CD14-positive monocyte (primary cell): ENCODE data around the gene BTAF1. TPM values are rescaled to one million over a fixed set of nuclear protein-coding genes. Genes with fewer than 3 reads are reported as not detected.

Source experiments
- DNase-seq, 3 donors: peaks; one replicate each; pipeline ENCODE4 v3.0.0-alpha.2; 2011 to 2022
- H2AFZ ChIP-seq: 2 replicates; pipeline ENCODE4 v1.6.0; 2012; ENCODE audit warnings: mild to moderate bottlenecking, low read depth, low read length, inconsistent platforms; ENCODE audit not compliant: insufficient read depth, poor library complexity, severe bottlenecking
- H3K27ac ChIP-seq, 2 donors: 1 replicate in 1 of 2; 2 replicates in 1 of 2; pipeline ENCODE4 v1.5.1; 2012 to 2013; ENCODE audit warnings: low read length in 2 of 2, control low read depth in 1 of 2, inconsistent platforms in 1 of 2, low read depth in 1 of 2, mild to moderate bottlenecking in 1 of 2
- H3K27me3 ChIP-seq, 2 donors: one replicate each; pipeline versions ENCODE4 v1.6.0 to v1.6.1; 2011 to 2013; ENCODE audit warnings: low read length in 2 of 2; ENCODE audit not compliant: control insufficient read depth in 2 of 2, insufficient read depth in 2 of 2
- H3K36me3 ChIP-seq, 2 donors: replicated peaks in 1 of 2; 1 replicate in 1 of 2; 2 replicates in 1 of 2; pipeline versions ENCODE4 v1.5.1 to v1.6.1; 2012 to 2013; ENCODE audit warnings: low read length in 2 of 2, control low read depth in 1 of 2, inconsistent platforms in 1 of 2, mild to moderate bottlenecking in 1 of 2; ENCODE audit not compliant: insufficient read depth in 2 of 2, control insufficient read depth in 1 of 2
- H3K4me1 ChIP-seq, 2 donors: 1 replicate in 1 of 2; 2 replicates in 1 of 2; pipeline versions ENCODE4 v1.5.1 to v1.6.1; 2012 to 2013; ENCODE audit warnings: low read length in 2 of 2, control low read depth in 1 of 2, inconsistent platforms in 1 of 2, mild to moderate bottlenecking in 1 of 2, moderate library complexity in 1 of 2; ENCODE audit not compliant: insufficient read depth in 2 of 2, control insufficient read depth in 1 of 2
- H3K4me2 ChIP-seq: replicated peaks from 2 replicates; pipeline ENCODE3; 2012; ENCODE audit warnings: low read length, moderate library complexity, mild to moderate bottlenecking; ENCODE audit not compliant: poor library complexity, severe bottlenecking; ENCODE audit errors: extremely low read depth
- H3K4me3 ChIP-seq, 3 experiments: fragments of 200-600 bp in 1 of 3; sonication (generic) in 1 of 3; replicated peaks in 1 of 3; 1 replicate in 2 of 3; 2 replicates in 1 of 3; pipeline ENCODE4 v1.5.1; 2011 to 2013; ENCODE audit warnings: low read length in 3 of 3, mild to moderate bottlenecking in 3 of 3, control low read depth in 2 of 3, low read depth in 2 of 3, inconsistent platforms in 1 of 3, moderate library complexity in 1 of 3
- H3K79me2 ChIP-seq: 2 replicates; pipeline ENCODE4 v1.6.0; 2012; ENCODE audit warnings: mild to moderate bottlenecking, control low read depth, inconsistent platforms, low read length, moderate library complexity; ENCODE audit not compliant: insufficient read depth
- H3K9ac ChIP-seq: 2 replicates; pipeline ENCODE4 v1.6.0; 2017; ENCODE audit warnings: low read length, mild to moderate bottlenecking; ENCODE audit not compliant: insufficient read depth, poor library complexity, severe bottlenecking
- H3K9me3 ChIP-seq, 2 donors: replicated peaks in 1 of 2; 1 replicate in 1 of 2; 2 replicates in 1 of 2; pipeline versions ENCODE4 v1.5.1 to v1.6.1; 2012 to 2013; ENCODE audit warnings: low read length in 2 of 2, control low read depth in 1 of 2; ENCODE audit not compliant: control insufficient read depth in 1 of 2, insufficient read depth in 1 of 2
- H4K20me1 ChIP-seq: 2 replicates; pipeline ENCODE4 v1.6.0; 2012; ENCODE audit warnings: mild to moderate bottlenecking, low read length, control low read depth, moderate library complexity; ENCODE audit not compliant: insufficient read depth
- H3K27ac Mint-ChIP-seq, 7 donors: one replicate each; pipeline ENCODE4 v1.8.0; 2020; ENCODE audit warnings: mild to moderate bottlenecking in 7 of 7, mixed read lengths in 7 of 7, moderate library complexity in 6 of 7, inconsistent platforms in 2 of 7
- H3K27me3 Mint-ChIP-seq, 3 donors: one replicate each; pipeline ENCODE4 v1.8.0; 2021 to 2022; ENCODE audit warnings: low read depth in 3 of 3, mild to moderate bottlenecking in 3 of 3, mixed read lengths in 3 of 3, moderate library complexity in 3 of 3, inconsistent platforms in 1 of 3
- H3K36me3 Mint-ChIP-seq, 2 donors: one replicate each; pipeline ENCODE4 v1.8.0; 2020; ENCODE audit warnings: mixed read lengths in 2 of 2, inconsistent platforms in 1 of 2, mild to moderate bottlenecking in 1 of 2
- H3K4me1 Mint-ChIP-seq: one replicate; pipeline ENCODE4 v1.8.0; 2020; ENCODE audit warnings: mild to moderate bottlenecking, mixed read lengths
- H3K4me3 Mint-ChIP-seq, 2 donors: one replicate each; pipeline ENCODE4 v1.8.0; 2020; ENCODE audit warnings: mild to moderate bottlenecking in 2 of 2, mixed read lengths in 2 of 2, moderate library complexity in 1 of 2
- H3K9me3 Mint-ChIP-seq, 7 donors: one replicate each; pipeline ENCODE4 v1.8.0; 2020 to 2022; ENCODE audit warnings: mixed read lengths in 7 of 7, mild to moderate bottlenecking in 6 of 7, moderate library complexity in 6 of 7, inconsistent platforms in 2 of 7
- WGBS: methylation state at CpG from one replicate; pipeline ENCODE4 v1.1.5; 2013; ENCODE audit warnings: missing lambda C conversion rate; ENCODE audit not compliant: insufficient coverage; 5-methylcytosine and 5-hydroxymethylcytosine counted together
- intact Hi-C, 2 donors: fragments of 100-400 bp; cut with micrococcal nuclease; formaldehyde crosslinking; loops; one replicate each; pipeline versions ENCODE4 v1.15.0 to v1.15.1; 2023
- polyA plus RNA-seq, 3 donors: library from polyadenylated mRNA; depleted of rRNA in 1 of 3; unstranded in 2 of 3; stranded (reverse) in 1 of 3; fragments of 300-500 nt in 2 of 3; fragments of >200 nt in 1 of 3; fragmentation: Illumina TruSeq in 2 of 3; gene quantifications; 1 replicate in 2 of 3; 2 replicates in 1 of 3; pipeline ENCODE4 v1.2.3, GENCODE V29; 2012 to 2021
- TF ChIP-seq, protein P1 (sequence below): fragments of 200-600 bp; IDR thresholded peaks from one replicate; pipeline ENCODE4 v1.8.0; 2022; ENCODE audit warnings: antibody characterized with exemption, mild to moderate bottlenecking

BTAF1 gene
- polyA plus RNA-seq, 3 donors = 3.7 to 59.8 (median 5.1) TPM

DNA sequence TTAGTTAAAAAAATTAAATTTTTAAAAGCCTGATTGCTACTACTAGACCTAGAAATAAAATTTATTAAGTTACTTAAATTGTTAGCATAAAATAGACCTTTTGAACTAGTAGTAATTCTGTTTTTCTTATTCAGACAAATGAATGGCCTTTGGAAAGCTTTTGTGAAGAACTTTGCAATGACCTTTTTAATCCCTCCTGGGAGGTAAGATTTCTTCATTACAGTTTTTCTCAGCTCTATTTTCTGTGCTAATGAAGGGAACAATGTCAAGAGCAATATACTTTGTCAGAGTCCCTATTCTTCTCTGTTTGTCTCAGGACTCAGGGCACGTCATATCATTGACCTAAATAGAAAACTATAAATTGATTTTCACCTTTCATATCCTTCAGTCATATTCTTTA lies 33.5 kb downstream of the BTAF1 start:
- peaks cover 96 to 98% of the 10 kb centered on the region in 2 donors for H3K36me3 ChIP-seq
- no peaks in the 10 kb centered on the region for H3K27me3 ChIP-seq
- peaks cover 4% of the 10 kb centered on the region for H3K79me2 ChIP-seq
- H3K27me3 Mint-ChIP-seq = no peaks in the 10 kb centered on the region
- H3K4me3 ChIP-seq = no peak overlapping the region
- H4K20me1 ChIP-seq = peaks cover 7% of the 10 kb centered on the region
- no peak overlapping the region for H3K9ac ChIP-seq
- no peak overlapping the region for H3K4me2 ChIP-seq
- H3K27ac Mint-ChIP-seq = peak overlapping the region in 1 of 7 donors; percentile 12
- TF ChIP-seq, protein P1, sequence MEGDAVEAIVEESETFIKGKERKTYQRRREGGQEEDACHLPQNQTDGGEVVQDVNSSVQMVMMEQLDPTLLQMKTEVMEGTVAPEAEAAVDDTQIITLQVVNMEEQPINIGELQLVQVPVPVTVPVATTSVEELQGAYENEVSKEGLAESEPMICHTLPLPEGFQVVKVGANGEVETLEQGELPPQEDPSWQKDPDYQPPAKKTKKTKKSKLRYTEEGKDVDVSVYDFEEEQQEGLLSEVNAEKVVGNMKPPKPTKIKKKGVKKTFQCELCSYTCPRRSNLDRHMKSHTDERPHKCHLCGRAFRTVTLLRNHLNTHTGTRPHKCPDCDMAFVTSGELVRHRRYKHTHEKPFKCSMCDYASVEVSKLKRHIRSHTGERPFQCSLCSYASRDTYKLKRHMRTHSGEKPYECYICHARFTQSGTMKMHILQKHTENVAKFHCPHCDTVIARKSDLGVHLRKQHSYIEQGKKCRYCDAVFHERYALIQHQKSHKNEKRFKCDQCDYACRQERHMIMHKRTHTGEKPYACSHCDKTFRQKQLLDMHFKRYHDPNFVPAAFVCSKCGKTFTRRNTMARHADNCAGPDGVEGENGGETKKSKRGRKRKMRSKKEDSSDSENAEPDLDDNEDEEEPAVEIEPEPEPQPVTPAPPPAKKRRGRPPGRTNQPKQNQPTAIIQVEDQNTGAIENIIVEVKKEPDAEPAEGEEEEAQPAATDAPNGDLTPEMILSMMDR = no peak
- H2AFZ ChIP-seq = no peak overlapping the region
- no peaks in the 10 kb centered on the region for H3K9me3 Mint-ChIP-seq
- no peak overlapping the region for H3K4me3 Mint-ChIP-seq
- H3K36me3 Mint-ChIP-seq = peaks cover 81 to 93% of the 10 kb centered on the region in 2 donors
- no CpG with 5 or more reads among the region's 1 CpG for WGBS
- DNase-seq = no peak
- no peak overlapping the region for H3K27ac ChIP-seq
- H3K4me1 ChIP-seq = no peaks in the 10 kb centered on the region
- no peaks in the 10 kb centered on the region for H3K4me1 Mint-ChIP-seq
- no peaks in the 10 kb centered on the region for H3K9me3 ChIP-seq
- intact Hi-C loops = no loop called here

DNA sequence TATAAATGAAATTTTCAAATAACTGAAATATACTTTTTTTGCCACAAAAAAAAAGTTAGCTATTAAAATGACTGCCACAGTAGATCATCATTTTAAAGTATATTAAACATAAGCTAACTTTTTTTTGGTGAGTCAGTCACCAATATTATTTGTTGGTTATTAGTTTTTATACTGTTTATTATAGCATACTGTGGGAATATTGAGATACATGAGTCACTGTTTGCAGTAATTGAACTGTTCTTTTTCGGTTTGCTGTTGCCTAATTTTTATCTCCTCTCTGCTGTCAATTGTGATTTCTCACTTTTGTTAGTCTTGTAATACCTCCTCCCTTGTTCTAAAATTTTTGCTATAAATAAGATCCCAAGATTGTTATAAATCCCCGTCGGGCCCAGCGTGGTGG lies 45.7 kb downstream of the BTAF1 start:
- Histone ChIP-seq H3K79me2 (no peaks in the 10 kb centered on the region), H3K4me1 (no peaks in the 10 kb centered on the region), H2AFZ (no peak overlapping the region), H3K4me3 (no peak overlapping the region), H3K9me3 (no peaks in the 10 kb centered on the region), H3K27me3 (no peaks in the 10 kb centered on the region), H4K20me1 (no peaks in the 10 kb centered on the region), H3K4me2 (no peak overlapping the region), H3K9ac (no peak overlapping the region), H3K36me3 (peaks cover 77 to 98% of the 10 kb centered on the region in 2 donors), H3K27ac (no peak overlapping the region)
- H3K36me3 Mint-ChIP-seq = peaks cover 78 to 87% of the 10 kb centered on the region in 2 donors
- H3K4me1 Mint-ChIP-seq = no peaks in the 10 kb centered on the region
- peak overlapping the region in 1 of 7 donors; percentile 42 for H3K27ac Mint-ChIP-seq
- intact Hi-C loops = no loop called here
- H3K27me3 Mint-ChIP-seq = no peaks in the 10 kb centered on the region
- TF ChIP-seq, protein P1 = no peak
- WGBS = 97% methylated on average over 3 of the region's 4 CpGs
- no peak overlapping the region for H3K4me3 Mint-ChIP-seq
- H3K9me3 Mint-ChIP-seq = no peaks in the 10 kb centered on the region
- no peak for DNase-seq
